ENCODE measurements around the gene EDAR. TPM values are rescaled to one million over a fixed set of nuclear protein-coding genes. Genes with fewer than 3 reads are reported as not detected.
A peak's percentile ranks its signal among the peaks of the same experiment; 100 is the strongest.

EDAR gene
- total RNA-seq, 1 donor from 2014 or later: 2.0 TPM

GRCh38 chr2:108940156-108940555 is 48.9 kb downstream of the EDAR start:
- no peak for DNase-seq (ENCODE audit: low spot score)

GRCh38 chr2:108938077-108938710 is 50.8 kb downstream of the EDAR start:
- DNase-seq (ENCODE audit: low spot score): no peak

DNA sequence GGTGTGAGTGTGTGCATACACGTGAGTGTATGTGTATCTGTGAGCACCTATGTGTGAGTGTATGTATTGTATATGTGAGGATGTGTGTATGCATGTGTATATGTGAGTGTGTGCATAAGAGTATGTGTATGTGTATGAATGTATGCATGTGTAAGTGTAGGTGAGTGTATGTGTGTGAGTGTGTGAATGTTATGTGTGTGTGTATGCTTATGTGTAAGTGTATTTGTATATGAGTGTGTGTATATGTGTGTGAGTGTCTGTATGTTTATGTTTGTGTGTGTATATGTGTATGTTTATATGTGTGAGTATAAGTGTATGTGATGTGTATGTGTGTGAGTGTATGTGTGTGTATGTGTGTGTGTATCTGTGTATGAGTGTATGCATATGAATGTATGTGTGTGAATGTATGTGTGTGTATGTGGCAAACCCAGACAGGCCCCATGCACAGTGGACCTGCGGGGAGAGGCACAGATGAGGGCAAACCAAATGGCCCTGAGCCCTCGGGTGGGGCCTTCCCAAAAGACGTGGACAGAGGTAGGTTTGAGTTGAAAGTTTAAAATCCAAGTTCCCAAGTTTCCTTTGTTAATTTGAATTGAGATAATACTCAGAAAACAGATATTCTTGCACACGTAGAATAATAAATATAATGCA is 51.5 kb downstream of the EDAR start:
- no peak for DNase-seq (ENCODE audit: low spot score)

DNA sequence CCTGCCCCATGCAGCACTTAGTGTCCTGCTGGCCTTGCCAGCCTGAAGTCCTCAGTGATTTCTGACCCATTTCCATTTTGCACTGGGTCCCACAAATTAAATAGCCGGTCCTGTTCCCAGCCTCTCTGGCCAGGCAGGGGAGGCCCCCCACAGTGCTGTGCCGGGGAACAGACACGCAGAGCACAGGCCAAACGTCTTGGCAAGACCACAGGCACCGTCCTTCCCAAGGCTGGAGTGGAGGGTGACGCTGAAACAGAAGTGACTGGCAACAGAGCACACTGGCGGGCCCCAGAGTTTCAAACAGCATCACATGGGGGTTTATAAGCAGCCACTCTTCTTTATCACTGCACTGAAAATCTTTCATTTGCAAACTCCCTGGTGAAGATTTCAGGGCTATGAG is 52.2 kb downstream of the EDAR start:
- DNase-seq (ENCODE audit: low spot score): no peak

- DNase-seq (ENCODE audit: low spot score): no peak
These were observed 52.8 kb downstream of the EDAR start for GRCh38 chr2:108936076-108936864.

DNA sequence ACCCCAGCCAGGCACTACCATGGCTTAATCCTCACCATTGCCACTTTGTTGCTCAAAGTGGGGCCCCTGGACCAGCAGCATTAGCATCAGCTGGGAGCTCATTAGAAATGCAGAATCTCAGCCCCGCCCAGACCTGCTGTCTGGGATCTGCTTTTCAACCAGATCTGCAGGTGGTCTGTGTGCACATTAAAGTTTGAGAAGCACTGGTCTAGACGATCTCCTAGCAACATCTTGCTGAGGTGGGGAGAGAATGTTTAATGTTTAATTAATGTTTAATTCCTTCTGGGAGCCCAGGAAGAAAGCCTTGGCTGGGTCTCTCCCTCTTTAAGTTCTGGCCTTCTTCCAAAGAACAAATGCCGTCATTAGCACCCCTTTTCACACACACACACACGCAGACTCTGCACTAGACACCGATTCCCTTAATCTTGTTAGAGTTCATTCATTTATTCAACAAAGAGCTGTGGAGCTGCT is 53.7 kb downstream of the EDAR start:
- DNase-seq (ENCODE audit: low spot score): no peak

DNA sequence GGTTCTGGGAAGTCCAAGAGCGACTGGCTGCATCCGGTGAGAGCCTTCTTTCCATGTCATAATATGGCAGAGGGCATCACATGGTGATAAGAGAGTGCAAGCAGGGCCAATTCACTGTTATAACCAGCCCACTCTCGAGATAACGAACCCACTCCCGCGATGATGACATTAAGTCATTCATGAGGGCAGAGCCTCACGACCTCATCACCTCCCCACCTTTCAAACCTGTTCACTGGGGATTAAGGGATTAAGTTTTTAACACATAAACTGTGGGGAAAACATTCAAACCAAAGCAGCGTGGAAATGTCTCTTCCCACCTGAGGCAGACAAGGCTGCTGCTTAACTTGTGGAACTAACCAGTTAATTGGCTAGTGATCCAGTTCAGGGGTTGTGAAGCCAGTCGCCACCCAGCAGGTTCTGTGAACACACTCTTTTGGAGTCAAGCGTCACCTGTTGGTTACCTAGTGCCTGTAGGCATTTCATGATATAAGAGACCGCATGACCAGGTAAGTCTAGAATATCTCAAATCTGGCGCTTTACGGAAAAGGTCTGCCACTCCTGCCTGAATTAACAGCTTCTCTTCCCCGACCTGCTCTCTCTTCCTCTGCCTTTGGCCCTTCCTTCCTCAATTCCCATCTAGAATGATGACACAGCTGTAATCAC is 54.3 kb downstream of the EDAR start:
- DNase-seq (ENCODE audit: low spot score): no peak

GRCh38 chr2:108934151-108934550 is 54.9 kb downstream of the EDAR start:
- no peak for DNase-seq (ENCODE audit: low spot score)

DNA sequence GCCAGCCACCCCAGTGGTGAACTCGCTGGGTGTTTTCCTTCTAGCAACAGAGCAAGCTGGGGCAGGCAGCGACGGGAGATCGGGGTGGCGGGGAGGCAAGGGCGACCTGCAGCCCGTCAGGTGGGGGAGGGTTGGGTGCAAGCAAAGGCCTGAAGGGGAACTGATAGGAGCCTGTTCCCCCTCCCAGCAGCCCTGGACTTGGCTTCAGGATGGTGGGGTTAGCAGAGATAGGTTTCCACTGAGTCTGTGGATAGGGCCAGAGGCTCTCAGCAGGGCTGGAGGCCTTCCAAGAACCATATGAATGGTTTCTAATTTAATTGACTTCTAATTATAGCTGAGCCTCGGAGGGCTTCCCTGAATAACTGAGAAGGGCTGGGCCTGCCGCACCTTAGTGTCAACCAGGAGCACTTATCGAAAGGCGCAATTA is 55.3 kb downstream of the EDAR start:
- no peak for DNase-seq (ENCODE audit: low spot score)

DNA sequence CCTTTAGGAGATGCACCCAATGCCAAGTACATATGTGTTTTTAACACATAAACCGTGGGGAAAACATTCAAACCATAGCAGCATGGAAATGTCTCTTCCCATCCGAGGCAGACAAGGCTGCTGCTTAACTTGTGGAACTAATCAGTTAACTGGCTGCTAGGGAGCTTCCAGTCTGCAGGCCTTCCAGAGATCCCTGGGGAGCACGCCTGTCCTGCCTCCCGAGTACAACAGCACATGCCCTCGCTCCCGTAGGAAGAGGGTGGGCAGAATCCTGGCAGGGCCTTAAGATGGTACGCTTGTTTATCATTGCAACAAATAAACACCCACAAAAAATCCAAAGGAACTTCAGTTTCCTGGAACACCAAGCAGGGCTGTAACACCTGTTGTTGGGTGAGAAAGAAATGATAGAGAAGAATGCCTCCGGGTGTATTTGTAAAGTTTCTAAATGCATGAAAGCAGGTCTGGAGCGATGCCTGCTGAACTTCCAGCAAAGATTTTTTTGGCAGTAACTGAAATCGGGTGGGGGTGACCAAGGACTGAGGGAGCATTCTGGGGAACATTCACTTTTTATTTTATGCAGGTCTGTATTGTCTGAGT is 56.2 kb downstream of the EDAR start:
- no peak for DNase-seq (ENCODE audit: low spot score)

DNA sequence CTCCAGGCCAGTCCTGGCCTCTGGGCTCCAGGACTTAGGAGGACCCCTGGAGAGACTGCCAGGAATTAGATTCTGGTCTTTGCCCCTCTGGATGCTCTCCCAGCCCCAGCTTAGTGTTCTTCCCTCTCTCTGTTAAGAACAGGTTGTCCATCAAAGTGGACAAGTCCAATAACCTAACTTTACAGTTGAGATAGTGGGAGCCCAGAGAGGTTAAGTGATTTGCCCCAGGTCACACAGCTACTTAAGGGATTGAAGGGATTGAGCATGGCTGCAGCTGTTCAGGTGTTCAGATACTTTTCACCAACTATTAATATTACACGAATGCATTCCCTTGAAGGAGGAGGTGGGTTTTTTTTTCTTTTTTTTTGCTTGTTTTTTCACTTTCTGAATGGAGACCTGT is 57.6 kb downstream of the EDAR start:
- no peak for DNase-seq (ENCODE audit: low spot score)

GRCh38 chr2:108929807-108930425 is 59.1 kb downstream of the EDAR start:
- no peak for DNase-seq (ENCODE audit: low spot score)

GRCh38 chr2:108928660-108929377 is 60.2 kb downstream of the EDAR start:
- no peak for DNase-seq (ENCODE audit: low spot score)

GRCh38 chr2:108927936-108928659 is 60.9 kb downstream of the EDAR start:
- peak; percentile 32 for DNase-seq (ENCODE audit: low spot score)

GRCh38 chr2:108927405-108927804 is 61.6 kb downstream of the EDAR start:
- no peak for DNase-seq (ENCODE audit: low spot score)

- no peak for DNase-seq (ENCODE audit: low spot score)
These were observed 62.2 kb downstream of the EDAR start for GRCh38 chr2:108926561-108927380.

GRCh38 chr2:108925735-108926134 is 63.3 kb downstream of the EDAR start:
- DNase-seq (ENCODE audit: low spot score): no peak

- DNase-seq (ENCODE audit: low spot score): no peak
These were observed 63.7 kb downstream of the EDAR start for GRCh38 chr2:108925286-108925685.

- no peak for DNase-seq (ENCODE audit: low spot score)
These were observed 64.3 kb downstream of the EDAR start for GRCh38 chr2:108924580-108925251.
